OCI-LY7 (cell line): ENCODE measurements around the gene ABCG4. TPM values are rescaled to one million over a fixed set of nuclear protein-coding genes. Genes with fewer than 3 reads are reported as not detected.

Source experiments
- BruUV-seq: library from RNA; stranded (reverse); fragments of 400-500 nt; replicated peaks from 2 replicates; lab custom pipeline; 2021; lab: Mats Ljungman, UMichigan
- CTCF ChIA-PET: fragments of 300-600 bp; sonication (Branson Sonifier 250); formaldehyde crosslinking; loops from one replicate; lab custom pipeline; 2022; ENCODE audit warnings: antibody characterized with exemption; ENCODE audit not compliant: unreplicated experiment; lab: Charles Lee
- POLR2A ChIA-PET: fragments of 300-600 bp; sonication (Branson Sonifier 250); formaldehyde crosslinking; loops from one replicate; lab custom pipeline; 2022; ENCODE audit warnings: antibody characterized with exemption; lab: Charles Lee
- DNase-seq: peaks from one replicate; pipeline ENCODE4 v3.0.0-alpha.2; 2015; ENCODE audit warnings: low spot score
- H2AFZ ChIP-seq: fragments of 200-600 bp; sonication (generic), shearing (Covaris generic); 2 replicates; pipeline ENCODE4 v1.6.1; 2014; ENCODE audit warnings: mild to moderate bottlenecking, antibody characterized with exemption, low read length, moderate library complexity
- H3K27ac ChIP-seq: fragments of 200-600 bp; sonication (generic); 2 replicates; pipeline ENCODE4 v1.5.1; 2014; ENCODE audit warnings: mixed run types, low read depth, mild to moderate bottlenecking, moderate library complexity, low read length, inconsistent platforms; ENCODE audit not compliant: poor library complexity, severe bottlenecking
- H3K36me3 ChIP-seq: fragments of 200-600 bp; sonication (generic); 2 replicates; pipeline ENCODE4 v1.6.1; 2014; ENCODE audit warnings: mild to moderate bottlenecking, antibody characterized with exemption, low read length, moderate library complexity, mixed read lengths; ENCODE audit not compliant: insufficient read depth
- H3K4me1 ChIP-seq: fragments of 200-600 bp; sonication (generic); 2 replicates; pipeline ENCODE4 v1.5.1; 2014; ENCODE audit warnings: mild to moderate bottlenecking, low read length; ENCODE audit not compliant: insufficient read depth, poor library complexity, severe bottlenecking
- H3K4me2 ChIP-seq: fragments of 200-600 bp; sonication (generic); 2 replicates; pipeline ENCODE4 v1.6.1; 2014; ENCODE audit warnings: mild to moderate bottlenecking, low read length
- H3K4me3 ChIP-seq: fragments of 200-600 bp; sonication (generic); 2 replicates; pipeline ENCODE4 v1.5.1; 2014; ENCODE audit warnings: mild to moderate bottlenecking, low read depth, low read length; ENCODE audit not compliant: poor library complexity, severe bottlenecking
- H3K79me2 ChIP-seq: fragments of 200-600 bp; sonication (generic); 2 replicates; pipeline ENCODE4 v1.6.1; 2016; ENCODE audit warnings: low read depth, mild to moderate bottlenecking, low read length, moderate library complexity, mixed read lengths; ENCODE audit not compliant: insufficient read depth
- H3K9me2 ChIP-seq: fragments of 200-600 bp; sonication (generic); 2 replicates; pipeline ENCODE4 v1.6.1; 2016; ENCODE audit warnings: mild to moderate bottlenecking, low read length, mixed read lengths; ENCODE audit not compliant: insufficient read depth
- H3K9me3 ChIP-seq: fragments of 200-600 bp; sonication (generic); 2 replicates; pipeline ENCODE4 v1.6.1; 2014; ENCODE audit warnings: mild to moderate bottlenecking, mixed run types, low read length, mixed read lengths
- H4K20me1 ChIP-seq: fragments of 200-600 bp; sonication (generic); 2 replicates; pipeline ENCODE4 v1.6.1; 2014; ENCODE audit warnings: mild to moderate bottlenecking, antibody characterized with exemption, low read length, moderate library complexity, mixed read lengths; ENCODE audit not compliant: insufficient read depth
- CTCF ChIP-seq: fragments of 200-600 bp; sonication (generic); conservative IDR thresholded peaks from 2 replicates; pipeline ENCODE4 v1.5.1; 2014; ENCODE audit warnings: mild to moderate bottlenecking, antibody characterized with exemption, low read length, moderate library complexity, mixed read lengths
- EZH2phosphoT487 ChIP-seq: fragments of 200-600 bp; sonication (generic); IDR thresholded peaks from 2 replicates; pipeline ENCODE4 v1.6.1; 2018; ENCODE audit warnings: low read depth, borderline replicate concordance, mild to moderate bottlenecking, mixed run types, antibody characterized with exemption, low read length, moderate library complexity, mixed read lengths
- intact Hi-C: fragments of 100-400 bp; cut with micrococcal nuclease; formaldehyde crosslinking; loops from one replicate; pipeline ENCODE4 v1.10.0; 2022; ENCODE audit not compliant: unreplicated experiment
- total RNA-seq, 2 experiments: library from RNA; depleted of rRNA in 1 of 2; stranded (reverse); fragments of >200 nt in 1 of 2; shearing (Covaris generic) in 1 of 2; gene quantifications; 2 replicates each; pipeline ENCODE4 v1.2.3, GENCODE V29; 2014 to 2022

The ABCG4 gene
- total RNA-seq, 2 experiments from 2014 or later = not detected

DNA sequence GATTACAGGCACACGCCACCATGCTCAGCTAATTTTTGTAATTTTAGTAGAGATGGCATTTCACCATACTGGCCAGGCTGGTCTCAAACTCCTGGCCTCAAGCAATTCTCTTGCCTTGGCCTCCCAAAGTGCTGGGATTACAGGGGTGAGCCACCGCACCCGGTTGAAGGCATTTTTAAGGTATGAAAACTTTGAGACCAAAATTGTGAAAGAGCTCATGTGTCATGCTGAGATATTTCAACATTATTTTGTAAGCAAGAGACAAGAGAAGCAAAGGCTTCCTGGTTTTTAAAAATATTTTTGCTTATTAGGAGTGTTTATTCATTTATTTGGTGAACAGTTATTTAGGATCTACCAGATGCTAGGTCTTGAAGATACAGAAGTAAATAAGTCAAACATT is 43.3 kb downstream of the ABCG4 start:
- Histone ChIP-seq H3K36me3 (no peaks in the 10 kb centered on the region), H4K20me1 (no peaks in the 10 kb centered on the region), H3K4me2 (no peak overlapping the region), H3K27ac (no peak overlapping the region), H3K9me3 (no peaks in the 10 kb centered on the region), H3K4me1 (peaks cover 2% of the 10 kb centered on the region), H3K79me2 (no peaks in the 10 kb centered on the region), H2AFZ (no peak overlapping the region), H3K9me2 (no peaks in the 10 kb centered on the region), H3K4me3 (no peak overlapping the region)
- TF ChIP-seq EZH2phosphoT487 (no peak), CTCF (no peak)
- ChIA-PET CTCF (interaction anchor here (0.6 kb wide), 1 partner anchor 71 kb away, joined by 4 read pairs; the partner anchor contains the start of gene HINFP), POLR2A (interaction anchor here (0.7 kb wide), 2 partner anchors 124 to 169 kb away, joined by 3 read pairs; partner anchors contain the start of gene VPS11)
- no TSS peak for BruUV-seq
- DNase-seq = no peak
- intact Hi-C loops = no loop called here

DNA sequence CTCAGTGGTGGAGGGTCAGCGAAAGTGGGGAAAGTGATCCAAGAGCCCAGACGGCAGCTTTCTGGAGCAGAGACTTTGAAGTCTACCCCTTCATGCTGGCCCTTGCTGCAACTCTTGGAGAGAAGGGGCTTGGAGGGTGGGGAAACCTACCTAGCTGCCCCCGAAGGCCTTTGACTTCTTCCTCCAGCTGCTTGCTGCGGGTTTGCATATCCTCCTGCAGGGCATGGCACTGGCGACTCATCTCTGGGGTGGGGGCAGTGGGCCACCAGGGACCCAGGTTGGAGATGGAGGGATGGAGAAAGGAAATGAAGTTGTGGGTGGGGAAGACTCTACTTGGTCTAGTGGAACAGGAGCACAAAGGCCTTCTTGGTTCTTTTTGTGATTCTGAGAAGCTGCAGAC is 44.1 kb downstream of the ABCG4 start:
- H3K9me3 ChIP-seq = no peaks in the 10 kb centered on the region
- peaks cover 3% of the 10 kb centered on the region for H3K4me1 ChIP-seq
- no peak overlapping the region for H3K4me3 ChIP-seq
- CTCF ChIA-PET = no interaction called here
- no peak for DNase-seq
- intact Hi-C loops = no loop called here
- H3K9me2 ChIP-seq = no peaks in the 10 kb centered on the region
- no peak overlapping the region for H3K27ac ChIP-seq
- no peaks in the 10 kb centered on the region for H3K36me3 ChIP-seq
- H2AFZ ChIP-seq = no peak overlapping the region
- POLR2A ChIA-PET = interaction anchor here (0.5 kb wide), 1 partner anchor 1913 kb away, joined by 3 read pairs; no protein-coding TSS in a partner anchor
- H4K20me1 ChIP-seq = no peaks in the 10 kb centered on the region
- H3K79me2 ChIP-seq = no peaks in the 10 kb centered on the region
- TF ChIP-seq EZH2phosphoT487 (no peak), CTCF (no peak)
- H3K4me2 ChIP-seq = no peak overlapping the region
- no TSS peak for BruUV-seq

- Histone ChIP-seq H3K79me2 (no peaks in the 10 kb centered on the region), H3K27ac (no peak overlapping the region), H3K4me3 (no peak overlapping the region), H3K4me1 (peaks cover 3% of the 10 kb centered on the region), H4K20me1 (no peaks in the 10 kb centered on the region), H3K4me2 (no peak overlapping the region), H3K36me3 (no peaks in the 10 kb centered on the region), H2AFZ (no peak overlapping the region), H3K9me2 (no peaks in the 10 kb centered on the region), H3K9me3 (no peaks in the 10 kb centered on the region)
- intact Hi-C loops = no loop called here
- ChIA-PET POLR2A (interaction anchor here (0.5 to 0.7 kb wide), 2 partner anchors 54 to 1912 kb away, joined by 3 to 6 read pairs; no protein-coding TSS in a partner anchor), CTCF (no interaction called here)
- no TSS peak for BruUV-seq
- TF ChIP-seq EZH2phosphoT487 (no peak), CTCF (no peak)
- DNase-seq = no peak
Observed at GRCh38 chr11:119193626-119194025, 44.8 kb downstream of the ABCG4 start.
